H9 (cell line): Measurements from ENCODE around the gene ZNRF3. TPM values are rescaled to one million over a fixed set of nuclear protein-coding genes. Genes with fewer than 3 reads are reported as not detected.
A peak's percentile ranks its signal among the peaks of the same experiment; 100 is the strongest.

Source experiments
- DNase-seq: peaks from one replicate; pipeline ENCODE4 v3.0.0-alpha.2; 2017
- H2AFZ ChIP-seq: one replicate; pipeline ENCODE4 v1.6.1; 2013; ENCODE audit warnings: mild to moderate bottlenecking, low read length, control low read depth, moderate library complexity
- H2AK5ac ChIP-seq: 2 replicates; pipeline ENCODE4 v1.6.1; 2013; ENCODE audit warnings: low read length, control low read depth, mixed read lengths; ENCODE audit not compliant: insufficient read length
- H2BK120ac ChIP-seq: one replicate; pipeline ENCODE4 v1.6.1; 2013; ENCODE audit warnings: low read depth, mild to moderate bottlenecking, low read length, control low read depth, inconsistent platforms; ENCODE audit not compliant: poor library complexity, severe bottlenecking
- H2BK12ac ChIP-seq: 2 replicates; pipeline ENCODE4 v1.6.1; 2013; ENCODE audit warnings: low read length, control low read depth, mixed read lengths, low read depth; ENCODE audit not compliant: insufficient read length
- H2BK15ac ChIP-seq: 2 replicates; pipeline ENCODE4 v1.6.1; 2013; ENCODE audit warnings: low read depth, low read length, control low read depth
- H2BK20ac ChIP-seq: one replicate; pipeline ENCODE4 v1.6.1; 2013; ENCODE audit warnings: low read depth, mild to moderate bottlenecking, low read length, control low read depth, inconsistent platforms; ENCODE audit not compliant: poor library complexity, severe bottlenecking
- H2BK5ac ChIP-seq: 2 replicates; pipeline ENCODE4 v1.6.1; 2013; ENCODE audit warnings: low read length, control low read depth, mixed read lengths; ENCODE audit not compliant: insufficient read length
- H3K14ac ChIP-seq: 2 replicates; pipeline ENCODE4 v1.6.1; 2013; ENCODE audit warnings: low read length, control low read depth; ENCODE audit not compliant: insufficient read depth
- H3K18ac ChIP-seq: 2 replicates; pipeline ENCODE4 v1.6.1; 2013; ENCODE audit warnings: low read depth, mild to moderate bottlenecking, mixed read lengths, low read length, control low read depth; ENCODE audit not compliant: insufficient read length
- H3K23ac ChIP-seq: 2 replicates; pipeline ENCODE4 v1.6.1; 2013; ENCODE audit warnings: low read length, control low read depth, mixed read lengths, low read depth; ENCODE audit not compliant: insufficient read length
- H3K23me2 ChIP-seq: 2 replicates; pipeline ENCODE4 v1.6.1; 2013; ENCODE audit warnings: low read depth, mild to moderate bottlenecking, mixed read lengths, low read length, control low read depth; ENCODE audit not compliant: insufficient read length, poor library complexity, severe bottlenecking
- H3K27ac ChIP-seq: 2 replicates; pipeline ENCODE4 v1.5.1; 2013; ENCODE audit warnings: low read length, control low read depth, mixed read lengths, low read depth; ENCODE audit not compliant: insufficient read length
- H3K27me3 ChIP-seq: 2 replicates; pipeline ENCODE4 v1.6.1; 2013; ENCODE audit warnings: low read length, control low read depth, inconsistent platforms; ENCODE audit not compliant: insufficient read depth
- H3K4ac ChIP-seq: 2 replicates; pipeline ENCODE4 v1.6.1; 2013; ENCODE audit warnings: low read depth, mild to moderate bottlenecking, control low read depth, inconsistent platforms, low read length, moderate library complexity
- H3K4me1 ChIP-seq: 2 replicates; pipeline ENCODE4 v1.6.1; 2013; ENCODE audit warnings: low read length, control low read depth, inconsistent platforms; ENCODE audit not compliant: insufficient read depth
- H3K4me2 ChIP-seq: 2 replicates; pipeline ENCODE4 v1.6.1; 2013; ENCODE audit warnings: low read length, control low read depth, mixed read lengths; ENCODE audit not compliant: insufficient read length, insufficient read depth
- H3K56ac ChIP-seq: 2 replicates; pipeline ENCODE4 v1.6.1; 2013; ENCODE audit warnings: low read depth, mild to moderate bottlenecking, mixed read lengths, low read length, control low read depth; ENCODE audit not compliant: insufficient read length
- H3K79me1 ChIP-seq: 2 replicates; pipeline ENCODE4 v1.6.1; 2013; ENCODE audit warnings: low read depth, mild to moderate bottlenecking, moderate library complexity, low read length, control low read depth, inconsistent platforms; ENCODE audit not compliant: insufficient read depth, poor library complexity, severe bottlenecking
- H3K79me2 ChIP-seq: 2 replicates; pipeline ENCODE4 v1.6.1; 2013; ENCODE audit warnings: low read length, control low read depth, inconsistent platforms; ENCODE audit not compliant: insufficient read depth
- H3K9ac ChIP-seq: 2 replicates; pipeline ENCODE4 v1.6.1; 2013; ENCODE audit warnings: low read length, control low read depth, mixed read lengths; ENCODE audit not compliant: insufficient read length; ENCODE audit errors: extremely low read depth
- H3K9me3 ChIP-seq: one replicate; pipeline ENCODE4 v1.6.1; 2013; ENCODE audit warnings: low read depth, low read length, inconsistent platforms; ENCODE audit not compliant: control insufficient read depth
- H3T11ph ChIP-seq: one replicate; pipeline ENCODE4 v1.6.1; 2013; ENCODE audit warnings: mild to moderate bottlenecking, low read length, control low read depth, inconsistent platforms
- H4K20me1 ChIP-seq: one replicate; pipeline ENCODE4 v1.6.1; 2013; ENCODE audit not compliant: control insufficient read depth, insufficient read length, insufficient read depth
- H4K5ac ChIP-seq: 2 replicates; pipeline ENCODE4 v1.6.1; 2013; ENCODE audit warnings: low read depth, mild to moderate bottlenecking, mixed read lengths, low read length, control low read depth; ENCODE audit not compliant: insufficient read length
- H4K8ac ChIP-seq: replicated peaks from 2 replicates; pipeline ENCODE4 v1.6.1; 2013; ENCODE audit warnings: low read length, control low read depth, mixed read lengths, low read depth; ENCODE audit not compliant: insufficient read length
- H4K91ac ChIP-seq: 2 replicates; pipeline ENCODE4 v1.6.1; 2013; ENCODE audit warnings: low read depth, mild to moderate bottlenecking, moderate library complexity, mixed read lengths, low read length, control low read depth; ENCODE audit not compliant: insufficient read length
- H3K27ac Mint-ChIP-seq, 3 experiments: 2 replicates in 2 of 3; 3 replicates in 1 of 3; pipeline ENCODE4 v1.8.0; 2020 to 2021; ENCODE audit warnings: mixed read lengths in 3 of 3, mild to moderate bottlenecking in 1 of 3, moderate library complexity in 1 of 3
- H3K27me3 Mint-ChIP-seq: 2 replicates; pipeline ENCODE4 v1.8.0; 2021; ENCODE audit warnings: low read depth, mild to moderate bottlenecking, moderate library complexity, mixed read lengths
- H3K36me3 Mint-ChIP-seq, 3 experiments: 2 replicates in 2 of 3; 3 replicates in 1 of 3; pipeline ENCODE4 v1.8.0; 2020 to 2021; ENCODE audit warnings: low read depth in 3 of 3, mixed read lengths in 3 of 3; ENCODE audit not compliant: insufficient read depth in 1 of 3
- H3K4me1 Mint-ChIP-seq, 2 experiments: 2 replicates each; pipeline ENCODE4 v1.8.0; 2020; ENCODE audit warnings: mixed read lengths in 2 of 2
- H3K4me3 Mint-ChIP-seq, 2 experiments: 2 replicates in 1 of 2; 3 replicates in 1 of 2; pipeline ENCODE4 v1.8.0; 2020 to 2021; ENCODE audit warnings: mild to moderate bottlenecking in 2 of 2, mixed read lengths in 2 of 2, moderate library complexity in 1 of 2
- H3K9me3 Mint-ChIP-seq, 2 experiments: 2 replicates in 1 of 2; 3 replicates in 1 of 2; pipeline ENCODE4 v1.8.0; 2020; ENCODE audit warnings: mild to moderate bottlenecking in 2 of 2, mixed read lengths in 2 of 2, moderate library complexity in 1 of 2
- CTCF ChIP-seq: fragments of 200-600 bp; sonication (generic); conservative IDR thresholded peaks from 3 replicates; pipeline ENCODE4 v1.8.0; 2021; ENCODE audit warnings: antibody characterized with exemption, mild to moderate bottlenecking
- WGBS: extraction: QIAGEN DNeasy Blood & Tissue Kit; methylation state at CpG from one replicate; pipeline ENCODE4 v1.1.7; 2013; ENCODE audit warnings: missing lambda C conversion rate, low lambda C conversion rate, mixed read lengths; ENCODE audit not compliant: insufficient read length; ENCODE audit errors: extremely low coverage; 5-methylcytosine and 5-hydroxymethylcytosine counted together
- total RNA-seq: library from RNA; stranded (reverse); gene quantifications from 2 replicates; pipeline ENCODE4 v1.2.1, GENCODE V29; 2021

The ZNRF3 gene
- total RNA-seq, 1 experiment from 2014 or later: 20.6 TPM

GRCh38 chr22:29032014-29032475 is 148.7 kb downstream of the ZNRF3 start:
- peaks cover 2% of the 10 kb centered on the region; the same call in 1 of the 2 replicates for H3K79me2 ChIP-seq
- Mint-ChIP-seq H3K36me3 (peaks cover 0 to 5% (median 0%) of the 10 kb centered on the region in 3 experiments; a peak in 2 of 7 replicates), H3K27me3 (no peaks in the 10 kb centered on the region), H3K4me1 (peaks cover 41 to 42% of the 10 kb centered on the region in 2 experiments), H3K4me3 (peak overlapping the region in 1 of 2 experiments; percentile 2; a peak in 1 of 5 replicates), H3K9me3 (no peaks in the 10 kb centered on the region), H3K27ac (peak overlapping the region; percentile 53 to 99 (median 97); a peak in 4 of 7 replicates)
- no peak overlapping the region for H4K91ac ChIP-seq
- H2AFZ ChIP-seq: no peak overlapping the region
- H3K27ac ChIP-seq: peak overlapping the region; percentile 34
- no peak for DNase-seq
- WGBS: no CpG with 5 or more reads among the region's 8 CpGs
- no peak for TF ChIP-seq CTCF
- no peak overlapping the region for H3T11ph ChIP-seq
- H2BK15ac ChIP-seq: no peak overlapping the region
- H3K4me1 ChIP-seq: peaks cover 10% of the 10 kb centered on the region; the same call in 1 of the 2 replicates
- H2BK5ac ChIP-seq: no peak overlapping the region
- peak overlapping the region; percentile 84 for H3K14ac ChIP-seq
- H3K9me3 ChIP-seq: no peaks in the 10 kb centered on the region
- H3K27me3 ChIP-seq: no peaks in the 10 kb centered on the region
- no peak overlapping the region; the same call in 1 of the 2 replicates for H3K4ac ChIP-seq
- H4K8ac ChIP-seq: no peak overlapping the region
- H2BK120ac ChIP-seq: no peak overlapping the region
- H3K4me2 ChIP-seq: peak overlapping the region; percentile 60
- H3K56ac ChIP-seq: no peak overlapping the region
- H3K18ac ChIP-seq: peak overlapping the region; percentile 4
- no peak overlapping the region for H3K23ac ChIP-seq
- peaks cover 14% of the 10 kb centered on the region for H3K23me2 ChIP-seq
- no peaks in the 10 kb centered on the region for H4K20me1 ChIP-seq
- H2AK5ac ChIP-seq: no peak overlapping the region
- peaks cover 4% of the 10 kb centered on the region for H3K79me1 ChIP-seq
- no peak overlapping the region for H4K5ac ChIP-seq
- no peak overlapping the region for H2BK20ac ChIP-seq
- peak overlapping the region; percentile 26 for H2BK12ac ChIP-seq
- no peak overlapping the region for H3K9ac ChIP-seq
